Endodermal cell (in vitro differentiated cells): ENCODE data around the gene SPTB. TPM values are rescaled to one million over a fixed set of nuclear protein-coding genes. Genes with fewer than 3 reads are reported as not detected.

ENCODE experiments used
- DNase-seq: peaks from one replicate; pipeline ENCODE4 v3.0.0-alpha.2; 2017
- H3K27ac ChIP-seq: 2 replicates; pipeline ENCODE4 v1.5.1; 2013; ENCODE audit warnings: mild to moderate bottlenecking, low read depth, low read length, moderate library complexity
- H3K27me3 ChIP-seq: 2 replicates; pipeline ENCODE4 v1.6.1; 2013; ENCODE audit warnings: mild to moderate bottlenecking, low read length, moderate library complexity; ENCODE audit not compliant: insufficient read depth, control insufficient read depth, poor library complexity, severe bottlenecking
- H3K36me3 ChIP-seq: 2 replicates; pipeline ENCODE4 v1.7.0; 2013; ENCODE audit warnings: mild to moderate bottlenecking, low read length, moderate library complexity; ENCODE audit not compliant: control insufficient read depth, insufficient read depth
- H3K4me1 ChIP-seq: one replicate; pipeline ENCODE4 v1.7.0; 2013; ENCODE audit warnings: low read length; ENCODE audit not compliant: control insufficient read depth, insufficient read depth
- H3K4me3 ChIP-seq: 2 replicates; pipeline ENCODE4 v1.5.1; 2013; ENCODE audit warnings: mild to moderate bottlenecking, low read length, moderate library complexity
- H3K9ac ChIP-seq: 2 replicates; pipeline ENCODE4 v1.6.1; 2013; ENCODE audit warnings: mild to moderate bottlenecking, low read length, moderate library complexity; ENCODE audit not compliant: poor library complexity, severe bottlenecking; ENCODE audit errors: extremely low read depth
- H3K9me3 ChIP-seq: 2 replicates; pipeline ENCODE4 v1.6.1; 2013; ENCODE audit warnings: mild to moderate bottlenecking, low read length, moderate library complexity; ENCODE audit not compliant: control insufficient read depth
- H3K27ac Mint-ChIP-seq: 2 replicates; pipeline ENCODE4 v1.8.0; 2020; ENCODE audit warnings: mixed read lengths
- H3K27me3 Mint-ChIP-seq: 2 replicates; pipeline ENCODE4 v1.8.0; 2021; ENCODE audit warnings: mild to moderate bottlenecking, mixed read lengths; ENCODE audit not compliant: insufficient read depth
- H3K36me3 Mint-ChIP-seq: 2 replicates; pipeline ENCODE4 v1.8.0; 2020; ENCODE audit warnings: low read depth, mixed read lengths
- H3K4me1 Mint-ChIP-seq: 2 replicates; pipeline ENCODE4 v1.8.0; 2020; ENCODE audit warnings: mixed read lengths
- H3K4me3 Mint-ChIP-seq: 2 replicates; pipeline ENCODE4 v1.8.0; 2020; ENCODE audit warnings: mild to moderate bottlenecking, moderate library complexity, mixed read lengths
- H3K9me3 Mint-ChIP-seq: 2 replicates; pipeline ENCODE4 v1.8.0; 2020; ENCODE audit warnings: mild to moderate bottlenecking, mixed read lengths
- CTCF ChIP-seq: fragments of 200-600 bp; sonication (generic); conservative IDR thresholded peaks from 2 replicates; pipeline ENCODE4 v1.5.0; 2021; ENCODE audit warnings: antibody characterized with exemption, mild to moderate bottlenecking
- WGBS, 2 experiments: methylation state at CpG; one replicate each; pipeline versions ENCODE4 v1.1.5 to v1.1.7; 2013; ENCODE audit warnings: missing lambda C conversion rate in 2 of 2, mixed read lengths in 1 of 2; ENCODE audit not compliant: insufficient coverage in 1 of 2, insufficient read length in 1 of 2; 5-methylcytosine and 5-hydroxymethylcytosine counted together
- total RNA-seq, 2 donors: library from RNA; stranded (reverse); fragmentation: NEBNext Ultra II Directional in 1 of 2; extraction: Animal tissue kit (Norgen Biotek cat#: 25700) in 1 of 2; gene quantifications; 2 replicates in 1 of 2; 3 replicates in 1 of 2; pipeline ENCODE4 v1.2.1, GENCODE V29; 2021

The SPTB gene
- total RNA-seq, 2 donors from 2014 or later: 0.77 to 1.4 TPM

- H3K4me1 Mint-ChIP-seq: peaks cover 19% of the 10 kb centered on the region
- H3K36me3 Mint-ChIP-seq: peaks cover 4% of the 10 kb centered on the region
- Histone ChIP-seq H3K4me1 (peaks cover 15% of the 10 kb centered on the region), H3K4me3 (no peak overlapping the region), H3K27me3 (no peaks in the 10 kb centered on the region), H3K36me3 (peaks cover 48% of the 10 kb centered on the region), H3K9me3 (no peaks in the 10 kb centered on the region), H3K9ac (no peak overlapping the region), H3K27ac (no peak overlapping the region)
- H3K27me3 Mint-ChIP-seq: no peaks in the 10 kb centered on the region
- WGBS, 2 experiments: 60 to 69% methylated on average over 2 of the region's 3 CpGs
- no peak for TF ChIP-seq CTCF
- no peak for DNase-seq
- no peak overlapping the region for H3K4me3 Mint-ChIP-seq
- no peaks in the 10 kb centered on the region for H3K9me3 Mint-ChIP-seq
- H3K27ac Mint-ChIP-seq: no peak overlapping the region
Measured at GRCh38 chr14:64927031-64927430, 47.3 kb upstream of the SPTB start.

DNA sequence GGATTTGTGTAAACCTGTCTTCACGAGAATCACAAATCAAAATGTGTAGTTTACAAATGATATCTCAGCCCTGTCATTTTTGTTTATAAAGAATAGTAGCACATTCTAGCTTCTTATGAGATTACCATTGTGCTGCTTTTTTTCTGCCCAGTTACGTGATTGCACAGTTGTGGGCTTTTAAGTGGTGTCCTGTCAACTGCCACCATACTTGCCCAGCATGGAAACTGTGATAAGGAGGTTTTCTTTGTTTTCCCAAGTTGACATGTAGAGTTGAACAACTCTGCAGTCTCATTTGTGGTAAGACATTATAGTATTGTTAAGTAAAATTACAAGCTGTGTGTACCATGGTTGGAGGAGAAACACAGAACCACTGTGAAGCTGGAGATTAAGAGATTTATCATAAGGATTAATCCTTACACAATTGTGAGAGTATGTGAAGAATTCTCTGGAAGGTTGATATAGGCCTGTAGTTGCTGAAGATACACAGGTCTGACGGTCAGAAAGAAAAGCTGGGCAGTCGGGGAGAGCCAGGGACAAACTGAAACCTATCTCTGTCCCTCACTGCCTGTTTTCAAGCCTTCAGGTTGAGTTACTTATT is 46.8 kb upstream of the SPTB start:
- peak; percentile 24 for DNase-seq
- Histone ChIP-seq H3K4me1 (peaks cover 10% of the 10 kb centered on the region), H3K27ac (no peak overlapping the region), H3K9ac (no peak overlapping the region), H3K36me3 (peaks cover 43% of the 10 kb centered on the region), H3K9me3 (no peaks in the 10 kb centered on the region), H3K4me3 (no peak overlapping the region), H3K27me3 (no peaks in the 10 kb centered on the region)
- H3K4me1 Mint-ChIP-seq: peaks cover 17% of the 10 kb centered on the region
- no peaks in the 10 kb centered on the region for H3K9me3 Mint-ChIP-seq
- no peak overlapping the region for H3K27ac Mint-ChIP-seq
- no peak for TF ChIP-seq CTCF
- no peaks in the 10 kb centered on the region for H3K27me3 Mint-ChIP-seq
- WGBS, 2 experiments: 84% methylated on average over 4 of the region's 4 CpGs; no CpG with 5 or more reads in 1 of the 2 experiments
- H3K36me3 Mint-ChIP-seq: peaks cover 8% of the 10 kb centered on the region
- no peak overlapping the region for H3K4me3 Mint-ChIP-seq

GRCh38 chr14:64923015-64923414 is 43.3 kb upstream of the SPTB start:
- Mint-ChIP-seq H3K9me3 (no peaks in the 10 kb centered on the region), H3K4me1 (peaks cover 17% of the 10 kb centered on the region), H3K36me3 (peaks cover 8% of the 10 kb centered on the region), H3K4me3 (no peak overlapping the region), H3K27me3 (no peaks in the 10 kb centered on the region), H3K27ac (no peak overlapping the region)
- Histone ChIP-seq H3K9me3 (no peaks in the 10 kb centered on the region), H3K9ac (no peak overlapping the region), H3K4me1 (peaks cover 10% of the 10 kb centered on the region), H3K27ac (no peak overlapping the region), H3K4me3 (no peak overlapping the region), H3K27me3 (no peaks in the 10 kb centered on the region), H3K36me3 (peaks cover 15% of the 10 kb centered on the region)
- TF ChIP-seq CTCF: no peak
- WGBS, 2 experiments: 87% methylated on average over 2 of the region's 3 CpGs; no CpG with 5 or more reads in 1 of the 2 experiments
- no peak for DNase-seq
